GM12891 (cell line): ENCODE data around the gene ZNF185.

Experiments
- POLR2A ChIP-seq: IDR thresholded peaks from 2 replicates; pipeline ENCODE4 v1.6.1; 2011; ENCODE audit warnings: low read depth, low read length, control low read depth
- POLR2AphosphoS5 ChIP-seq: IDR thresholded peaks from 2 replicates; pipeline ENCODE4 v1.6.1; 2011; ENCODE audit warnings: low read depth, low read length, control low read depth
- POU2F2 ChIP-seq: IDR thresholded peaks from 2 replicates; pipeline ENCODE4 v1.6.1; 2011; ENCODE audit warnings: low read depth, mild to moderate bottlenecking, control low read depth, low read length, moderate library complexity

GRCh38 chrX:152895121-152895520, 2.7 kb upstream of the ZNF185 start:
- TF ChIP-seq POLR2AphosphoS5 = no peak
- TF ChIP-seq POLR2A = no peak
- no peak for TF ChIP-seq POU2F2
